ENCODE data around the gene METTL5. TPM values are rescaled to one million over a fixed set of nuclear protein-coding genes. Genes with fewer than 3 reads are reported as not detected.

METTL5 gene
- total and polyA plus RNA-seq, 10 donors = 24.4 to 57.0 (median 34.5) TPM

GRCh38 chr2:169815849-169816248 is 8.9 kb downstream of the METTL5 start:
- DNase-seq = no peak
- Histone ChIP-seq H3K36me3 (peaks cover 0 to 100% (median 60%) of the 10 kb centered on the region in 6 donors), H3K27ac (no peak overlapping the region), H3K9me3 (peaks cover 0 to 12% (median 6%) of the 10 kb centered on the region in 8 donors), H3K4me1 (peaks cover 0 to 6% (median 0%) of the 10 kb centered on the region in 6 donors), H3K4me3 (no peak overlapping the region), H3K27me3 (replicated peaks in 1 of 7) (no peaks in the 10 kb centered on the region)
- intact Hi-C loops (cut with DNase I; ENCODE audit: low total_unique reads) = no loop called here
- WGBS, 5 donors = 64 to 79% (median 76%) methylated on average over 1 of the region's 1 CpG
- no peak for TF ChIP-seq POLR2A (IDR thresholded peaks at IDR 0.05)
- TF ChIP-seq, protein P1, sequence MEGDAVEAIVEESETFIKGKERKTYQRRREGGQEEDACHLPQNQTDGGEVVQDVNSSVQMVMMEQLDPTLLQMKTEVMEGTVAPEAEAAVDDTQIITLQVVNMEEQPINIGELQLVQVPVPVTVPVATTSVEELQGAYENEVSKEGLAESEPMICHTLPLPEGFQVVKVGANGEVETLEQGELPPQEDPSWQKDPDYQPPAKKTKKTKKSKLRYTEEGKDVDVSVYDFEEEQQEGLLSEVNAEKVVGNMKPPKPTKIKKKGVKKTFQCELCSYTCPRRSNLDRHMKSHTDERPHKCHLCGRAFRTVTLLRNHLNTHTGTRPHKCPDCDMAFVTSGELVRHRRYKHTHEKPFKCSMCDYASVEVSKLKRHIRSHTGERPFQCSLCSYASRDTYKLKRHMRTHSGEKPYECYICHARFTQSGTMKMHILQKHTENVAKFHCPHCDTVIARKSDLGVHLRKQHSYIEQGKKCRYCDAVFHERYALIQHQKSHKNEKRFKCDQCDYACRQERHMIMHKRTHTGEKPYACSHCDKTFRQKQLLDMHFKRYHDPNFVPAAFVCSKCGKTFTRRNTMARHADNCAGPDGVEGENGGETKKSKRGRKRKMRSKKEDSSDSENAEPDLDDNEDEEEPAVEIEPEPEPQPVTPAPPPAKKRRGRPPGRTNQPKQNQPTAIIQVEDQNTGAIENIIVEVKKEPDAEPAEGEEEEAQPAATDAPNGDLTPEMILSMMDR (IDR thresholded peaks at IDR 0.05 in 8 of 11, conservative IDR thresholded peaks at IDR 0.05 in 3 of 11) = no peak
- no peak for TF ChIP-seq POLR2AphosphoS5 (IDR thresholded peaks at IDR 0.05)

DNA sequence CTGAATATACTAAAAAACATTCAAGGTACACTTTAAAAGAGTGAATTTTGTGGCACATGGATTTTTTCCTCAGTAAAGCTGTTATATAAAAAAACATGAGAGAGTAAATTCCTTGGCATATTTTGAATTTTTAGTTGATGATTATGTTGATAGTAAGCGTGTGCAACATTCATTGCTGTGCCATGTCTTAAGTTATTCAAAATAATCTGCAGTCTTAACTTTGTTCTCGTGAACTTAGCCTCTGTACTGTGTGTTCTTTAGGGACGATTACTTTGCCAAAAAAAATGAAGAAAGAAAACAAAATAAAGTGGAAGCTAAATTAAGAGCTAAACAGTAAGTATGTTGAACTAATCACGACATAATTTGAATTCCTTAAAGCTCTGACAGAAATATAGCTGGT is 16.5 kb downstream of the METTL5 start:
- intact Hi-C loops (cut with DNase I; ENCODE audit: low total_unique reads) = no loop called here
- Histone ChIP-seq H3K36me3 (peaks cover 3 to 100% (median 83%) of the 10 kb centered on the region in 6 donors), H3K4me1 (peaks cover 0 to 12% (median 5%) of the 10 kb centered on the region in 6 donors), H3K9me3 (no peaks in the 10 kb centered on the region), H3K4me3 (no peak overlapping the region), H3K27me3 (replicated peaks in 1 of 7) (no peaks in the 10 kb centered on the region), H3K27ac (no peak overlapping the region)
- DNase-seq = no peak
- WGBS, 5 donors = 80 to 92% (median 90%) methylated on average over 4 of the region's 4 CpGs
- no peak for TF ChIP-seq POLR2A (IDR thresholded peaks at IDR 0.05)
- TF ChIP-seq POLR2AphosphoS5 (IDR thresholded peaks at IDR 0.05) = no peak
- TF ChIP-seq, protein P1 (IDR thresholded peaks at IDR 0.05 in 8 of 11, conservative IDR thresholded peaks at IDR 0.05 in 3 of 11) = no peak

DNA sequence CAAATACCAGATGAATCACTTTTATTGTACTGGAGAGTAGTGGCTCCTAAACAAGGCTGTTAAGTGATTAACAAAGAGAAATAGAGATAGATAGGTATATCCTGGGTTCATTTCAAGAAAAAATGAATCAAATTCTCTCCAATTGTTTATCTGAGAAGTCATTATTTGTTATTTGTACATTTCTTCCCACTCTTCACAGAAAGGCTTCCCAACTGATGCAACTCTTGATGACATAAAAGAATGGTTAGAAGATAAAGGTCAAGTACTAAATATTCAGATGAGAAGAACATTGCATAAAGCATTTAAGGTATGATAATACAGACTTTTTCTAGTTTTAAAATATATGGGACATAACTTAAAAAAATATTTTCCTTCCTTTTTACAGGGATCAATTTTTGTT is 18.1 kb downstream of the METTL5 start:
- peaks cover 3 to 100% (median 75%) of the 10 kb centered on the region in 6 donors for H3K36me3 ChIP-seq
- H3K4me3 ChIP-seq = no peak overlapping the region
- TF ChIP-seq POLR2A (IDR thresholded peaks at IDR 0.05) = no peak
- no peak for TF ChIP-seq POLR2AphosphoS5 (IDR thresholded peaks at IDR 0.05)
- TF ChIP-seq, protein P1 (IDR thresholded peaks at IDR 0.05 in 8 of 11, conservative IDR thresholded peaks at IDR 0.05 in 3 of 11) = no peak
- intact Hi-C loops (cut with DNase I; ENCODE audit: low total_unique reads) = no loop called here
- peaks cover 0 to 27% (median 20%) of the 10 kb centered on the region in 6 donors for H3K4me1 ChIP-seq
- no peak for DNase-seq
- H3K9me3 ChIP-seq = no peaks in the 10 kb centered on the region
- no peaks in the 10 kb centered on the region for H3K27me3 ChIP-seq (replicated peaks in 1 of 7)
- H3K27ac ChIP-seq = no peak overlapping the region

- H3K27ac ChIP-seq = no peak overlapping the region
- H3K4me3 ChIP-seq = no peak overlapping the region
- H3K36me3 ChIP-seq = peaks cover 0 to 78% (median 48%) of the 10 kb centered on the region in 6 donors
- H3K9me3 ChIP-seq = no peaks in the 10 kb centered on the region
- TF ChIP-seq POLR2A (IDR thresholded peaks at IDR 0.05) (no peak), POLR2AphosphoS5 (IDR thresholded peaks at IDR 0.05) (no peak)
- TF ChIP-seq, protein P1 (IDR thresholded peaks at IDR 0.05 in 8 of 11, conservative IDR thresholded peaks at IDR 0.05 in 3 of 11) = no peak
- 90 to 98% (median 97%) methylated on average over 9 of the region's 9 CpGs for WGBS, 5 donors
- peaks cover 6 to 50% (median 41%) of the 10 kb centered on the region in 6 donors for H3K4me1 ChIP-seq
- intact Hi-C loops (cut with DNase I; ENCODE audit: low total_unique reads) = no loop called here
- no peaks in the 10 kb centered on the region for H3K27me3 ChIP-seq (replicated peaks in 1 of 7)
- no peak for DNase-seq
These were observed 21.2 kb downstream of the METTL5 start for GRCh38 chr2:169803480-169803879.

Data from spleen (tissue), 11 donors.